NT2/D1 (cell line): ENCODE data around the gene RALGPS1.

ENCODE experiments used
- SUZ12 ChIP-seq: IDR thresholded peaks from 2 replicates; pipeline ENCODE4 v1.6.1; 2011; ENCODE audit not compliant: insufficient read length, insufficient read depth; ENCODE audit errors: extremely low read depth
- YY1 ChIP-seq: IDR thresholded peaks from 2 replicates; pipeline ENCODE4 v1.6.1; 2011; ENCODE audit not compliant: insufficient read length, insufficient read depth
- ZNF274 ChIP-seq: IDR thresholded peaks from 2 replicates; pipeline ENCODE4 v1.6.1; 2011; ENCODE audit warnings: mild to moderate bottlenecking, low read depth, low read length

DNA sequence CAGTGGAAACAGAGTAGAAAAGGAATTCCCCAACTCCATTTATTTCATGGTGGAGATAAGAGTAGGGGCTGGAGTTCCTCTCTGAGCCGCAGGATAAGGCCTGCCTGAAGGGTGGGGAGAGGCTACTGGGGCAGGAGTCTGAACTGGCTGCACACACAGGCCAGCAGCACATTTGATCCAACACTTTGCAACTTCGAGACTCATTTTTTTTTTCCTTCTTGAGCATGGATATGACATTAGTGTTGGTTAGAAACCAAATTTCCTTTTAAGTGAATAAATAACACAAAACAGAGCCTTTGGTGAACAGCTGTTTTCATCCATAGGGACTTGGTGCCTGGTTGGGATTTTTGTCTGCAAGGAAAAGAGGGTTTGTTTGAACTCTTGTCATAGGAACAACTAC, 76.6 kb downstream of the RALGPS1 start:
- TF ChIP-seq YY1 (no peak), ZNF274 (no peak), SUZ12 (no peak)
